HepG2 (cell line): Measurements from ENCODE around the gene DUOXA2. TPM values are rescaled to one million over a fixed set of nuclear protein-coding genes. Genes with fewer than 3 reads are reported as not detected.

Source experiments
- CREB1 ChIP-seq, 2 experiments: fragments of 450-650 bp in 1 of 2; IDR thresholded peaks; 2 replicates each; pipeline ENCODE4 v1.6.1; 2016 to 2017; ENCODE audit warnings: control low read depth in 1 of 2, mild to moderate bottlenecking in 1 of 2, missing compliant biosample characterization in 1 of 2, missing genetic modification characterization in 1 of 2
- GPBP1L1 ChIP-seq: sonication (generic); formaldehyde crosslinking; IDR thresholded peaks from 2 replicates; pipeline ENCODE4 v1.5.0; 2020; ENCODE audit warnings: mild to moderate bottlenecking, missing genetic modification reagents
- HIVEP1 ChIP-seq: sonication (generic); formaldehyde crosslinking; IDR thresholded peaks from 2 replicates; pipeline ENCODE4 v1.4.0; 2020; ENCODE audit warnings: mild to moderate bottlenecking, missing genetic modification reagents
- RBAK ChIP-seq: sonication (generic); formaldehyde crosslinking; IDR thresholded peaks from 2 replicates; pipeline ENCODE4 v1.5.1; 2020; ENCODE audit warnings: mild to moderate bottlenecking, missing genetic modification reagents
- TFDP2 ChIP-seq: sonication (generic); formaldehyde crosslinking; IDR thresholded peaks from 2 replicates; pipeline ENCODE4 v1.4.0; 2020; ENCODE audit warnings: missing genetic modification reagents
- TFE3 ChIP-seq: IDR thresholded peaks from 2 replicates; pipeline ENCODE4 v1.6.1; 2016
- ZKSCAN8 ChIP-seq: IDR thresholded peaks from 2 replicates; pipeline ENCODE4 v1.6.1; 2016; ENCODE audit warnings: borderline replicate concordance, missing genetic modification reagents, missing compliant biosample characterization
- ZNF121 ChIP-seq: sonication (generic); formaldehyde crosslinking; IDR thresholded peaks from 2 replicates; pipeline ENCODE4 v1.5.0; 2020; ENCODE audit warnings: mild to moderate bottlenecking, missing genetic modification reagents
- ZNF17 ChIP-seq: sonication (generic); formaldehyde crosslinking; IDR thresholded peaks from 2 replicates; pipeline ENCODE4 v1.5.0; 2020; ENCODE audit warnings: mild to moderate bottlenecking, missing genetic modification reagents
- ZNF207 ChIP-seq: fragments of 450-650 bp; IDR thresholded peaks from 2 replicates; pipeline ENCODE4 v1.6.1; 2016; ENCODE audit warnings: antibody characterized with exemption, borderline replicate concordance
- ZNF333 ChIP-seq: sonication (generic); formaldehyde crosslinking; IDR thresholded peaks from 2 replicates; pipeline ENCODE4 v1.4.0; 2020; ENCODE audit warnings: mild to moderate bottlenecking, missing genetic modification reagents, borderline replicate concordance
- ZNF563 ChIP-seq: sonication (generic); formaldehyde crosslinking; IDR thresholded peaks from 2 replicates; pipeline ENCODE4 v1.8.0; 2022; ENCODE audit warnings: mild to moderate bottlenecking, moderate library complexity, missing genetic modification reagents
- ZNF589 ChIP-seq: sonication (generic); formaldehyde crosslinking; conservative IDR thresholded peaks from 2 replicates; pipeline ENCODE4 v1.8.0; 2022; ENCODE audit warnings: mild to moderate bottlenecking, moderate library complexity, missing genetic modification reagents
- ZNF777 ChIP-seq: sonication (generic); formaldehyde crosslinking; IDR thresholded peaks from 2 replicates; pipeline ENCODE4 v1.4.0; 2020; ENCODE audit warnings: missing genetic modification reagents
- polyA plus RNA-seq, 8 experiments: library from polyadenylated mRNA; depleted of rRNA in 3 of 8; stranded (reverse) in 7 of 8; unstranded in 1 of 8; fragments of >200 nt; fragmentation: Illumina TruSeq in 4 of 8; extraction: Trizol in 4 of 8; gene quantifications; 2 replicates each; pipeline versions ENCODE4 v1.2.1 to v1.2.3, GENCODE V29; 2011 to 2016; ENCODE audit warnings: low read depth in 4 of 8, missing spikeins in 1 of 8, mixed read lengths in 1 of 8; ENCODE audit not compliant: insufficient read depth in 1 of 8
- total RNA-seq, 5 experiments: library from RNA; depleted of rRNA; stranded (reverse); fragments of >200 nt; fragmentation: Illumina TruSeq; extraction: Trizol; gene quantifications; 2 replicates each; pipeline ENCODE4 v1.2.3, GENCODE V29; 2016; ENCODE audit warnings: low read depth in 1 of 5
- TF ChIP-seq, protein P1 (sequence below): sonication (generic); formaldehyde crosslinking; IDR thresholded peaks from 2 replicates; pipeline ENCODE4 v1.4.0; 2020; ENCODE audit warnings: missing genetic modification reagents
- TF ChIP-seq, protein P2 (sequence below), 2 experiments: sonication (generic) in 1 of 2; formaldehyde crosslinking in 1 of 2; IDR thresholded peaks; 2 replicates each; pipeline versions ENCODE4 v1.6.1 to v1.9.0; 2014 to 2022; ENCODE audit warnings: antibody characterized with exemption in 1 of 2, borderline replicate concordance in 1 of 2, inconsistent platforms in 1 of 2, low read depth in 1 of 2, missing genetic modification reagents in 1 of 2

Gene DUOXA2
- total and polyA plus RNA-seq, 2 of the 13 experiments (the other 11 are each of a cell fraction or from before 2014, with no cell fraction given) = 0.32 TPM; not detected in 1

DNA sequence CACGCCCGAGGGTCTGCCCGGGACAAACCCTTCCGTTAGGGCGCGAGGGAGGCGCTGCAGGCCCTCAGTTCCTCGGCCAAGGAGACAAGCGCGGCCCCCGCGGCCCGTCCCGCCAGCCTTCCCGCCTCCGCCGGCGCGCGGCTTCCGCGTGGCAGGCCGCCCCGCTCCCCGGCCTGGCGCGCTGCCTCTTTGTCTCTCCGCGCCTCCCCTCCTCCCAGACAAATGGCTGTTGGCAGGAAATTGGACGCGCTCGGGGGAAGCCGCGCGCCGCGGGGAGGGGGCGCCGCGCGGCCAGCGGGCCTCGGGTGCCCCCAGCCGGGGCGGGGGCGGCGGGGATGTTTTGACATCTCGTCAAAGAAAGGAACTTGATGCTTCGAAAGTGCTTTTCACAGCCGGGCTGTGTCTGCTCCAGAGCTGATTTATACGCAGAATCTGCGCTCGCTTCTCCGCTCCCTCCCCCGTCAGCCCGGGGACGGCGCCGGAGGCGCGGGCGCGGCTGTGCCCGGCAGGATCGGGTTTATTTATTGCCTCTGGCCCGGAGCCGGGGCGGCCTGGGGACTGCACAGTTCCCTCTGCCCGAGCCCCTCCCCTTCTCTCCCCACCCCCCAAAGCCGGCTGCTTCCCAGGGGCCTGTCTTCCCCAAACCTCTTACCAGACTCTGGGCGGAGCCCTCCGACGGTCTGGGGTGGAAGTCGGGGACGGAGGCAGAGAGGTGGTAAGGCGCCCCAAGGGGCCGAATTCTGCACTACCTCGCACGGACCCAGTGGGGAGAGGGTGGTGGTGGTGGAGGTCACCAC lies 52.9 kb downstream of the DUOXA2 start (continued):
- TF ChIP-seq ZKSCAN8 = no peak
- TF ChIP-seq ZNF777 (CRISPR knock-in tag) = peak; percentile 75; the same call in 1 of the 2 replicates
- TF ChIP-seq CREB1 (IDR thresholded peaks at IDR 0.05) = no peak
- no peak for TF ChIP-seq CREB1 (CRISPR knock-in tag; IDR thresholded peaks at IDR 0.05)
- peak; percentile 70; the same call in 1 of the 2 replicates for TF ChIP-seq ZNF563 (CRISPR knock-in tag)
- TF ChIP-seq ZNF589 (CRISPR knock-in tag) = no peak
- TF ChIP-seq, protein P1, sequence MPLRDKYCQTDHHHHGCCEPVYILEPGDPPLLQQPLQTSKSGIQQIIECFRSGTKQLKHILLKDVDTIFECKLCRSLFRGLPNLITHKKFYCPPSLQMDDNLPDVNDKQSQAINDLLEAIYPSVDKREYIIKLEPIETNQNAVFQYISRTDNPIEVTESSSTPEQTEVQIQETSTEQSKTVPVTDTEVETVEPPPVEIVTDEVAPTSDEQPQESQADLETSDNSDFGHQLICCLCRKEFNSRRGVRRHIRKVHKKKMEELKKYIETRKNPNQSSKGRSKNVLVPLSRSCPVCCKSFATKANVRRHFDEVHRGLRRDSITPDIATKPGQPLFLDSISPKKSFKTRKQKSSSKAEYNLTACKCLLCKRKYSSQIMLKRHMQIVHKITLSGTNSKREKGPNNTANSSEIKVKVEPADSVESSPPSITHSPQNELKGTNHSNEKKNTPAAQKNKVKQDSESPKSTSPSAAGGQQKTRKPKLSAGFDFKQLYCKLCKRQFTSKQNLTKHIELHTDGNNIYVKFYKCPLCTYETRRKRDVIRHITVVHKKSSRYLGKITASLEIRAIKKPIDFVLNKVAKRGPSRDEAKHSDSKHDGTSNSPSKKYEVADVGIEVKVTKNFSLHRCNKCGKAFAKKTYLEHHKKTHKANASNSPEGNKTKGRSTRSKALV (CRISPR knock-in tag) = no peak
- TF ChIP-seq HIVEP1 (CRISPR knock-in tag) = no peak
- TF ChIP-seq TFDP2 = no peak
- TF ChIP-seq ZNF17 (CRISPR knock-in tag) = no peak
- TF ChIP-seq RBAK (CRISPR knock-in tag) = no peak
- no peak for TF ChIP-seq ZNF121 (CRISPR knock-in tag)
- no peak for TF ChIP-seq ZNF207
- no peak for TF ChIP-seq TFE3
- no peak for TF ChIP-seq GPBP1L1 (CRISPR knock-in tag)
- TF ChIP-seq ZNF333 (CRISPR knock-in tag) = no peak
- TF ChIP-seq, protein P2, sequence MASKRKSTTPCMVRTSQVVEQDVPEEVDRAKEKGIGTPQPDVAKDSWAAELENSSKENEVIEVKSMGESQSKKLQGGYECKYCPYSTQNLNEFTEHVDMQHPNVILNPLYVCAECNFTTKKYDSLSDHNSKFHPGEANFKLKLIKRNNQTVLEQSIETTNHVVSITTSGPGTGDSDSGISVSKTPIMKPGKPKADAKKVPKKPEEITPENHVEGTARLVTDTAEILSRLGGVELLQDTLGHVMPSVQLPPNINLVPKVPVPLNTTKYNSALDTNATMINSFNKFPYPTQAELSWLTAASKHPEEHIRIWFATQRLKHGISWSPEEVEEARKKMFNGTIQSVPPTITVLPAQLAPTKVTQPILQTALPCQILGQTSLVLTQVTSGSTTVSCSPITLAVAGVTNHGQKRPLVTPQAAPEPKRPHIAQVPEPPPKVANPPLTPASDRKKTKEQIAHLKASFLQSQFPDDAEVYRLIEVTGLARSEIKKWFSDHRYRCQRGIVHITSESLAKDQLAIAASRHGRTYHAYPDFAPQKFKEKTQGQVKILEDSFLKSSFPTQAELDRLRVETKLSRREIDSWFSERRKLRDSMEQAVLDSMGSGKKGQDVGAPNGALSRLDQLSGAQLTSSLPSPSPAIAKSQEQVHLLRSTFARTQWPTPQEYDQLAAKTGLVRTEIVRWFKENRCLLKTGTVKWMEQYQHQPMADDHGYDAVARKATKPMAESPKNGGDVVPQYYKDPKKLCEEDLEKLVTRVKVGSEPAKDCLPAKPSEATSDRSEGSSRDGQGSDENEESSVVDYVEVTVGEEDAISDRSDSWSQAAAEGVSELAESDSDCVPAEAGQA (IDR thresholded peaks at IDR 0.05; ENCODE audit: low read depth) = no peak
- TF ChIP-seq, protein P2 (CRISPR knock-in tag; IDR thresholded peaks at IDR 0.05; ENCODE audit: borderline replicate concordance) = no peak
